Measurements from ENCODE around the gene NEDD9. TPM values are rescaled to one million over a fixed set of nuclear protein-coding genes. Genes with fewer than 3 reads are reported as not detected.
A peak's percentile ranks its signal among the peaks of the same experiment; 100 is the strongest.

NEDD9 gene
- total and polyA plus RNA-seq, 2 of the 4 experiments (the other 2 are of a cell fraction): 7.6 to 16.5 TPM

DNA sequence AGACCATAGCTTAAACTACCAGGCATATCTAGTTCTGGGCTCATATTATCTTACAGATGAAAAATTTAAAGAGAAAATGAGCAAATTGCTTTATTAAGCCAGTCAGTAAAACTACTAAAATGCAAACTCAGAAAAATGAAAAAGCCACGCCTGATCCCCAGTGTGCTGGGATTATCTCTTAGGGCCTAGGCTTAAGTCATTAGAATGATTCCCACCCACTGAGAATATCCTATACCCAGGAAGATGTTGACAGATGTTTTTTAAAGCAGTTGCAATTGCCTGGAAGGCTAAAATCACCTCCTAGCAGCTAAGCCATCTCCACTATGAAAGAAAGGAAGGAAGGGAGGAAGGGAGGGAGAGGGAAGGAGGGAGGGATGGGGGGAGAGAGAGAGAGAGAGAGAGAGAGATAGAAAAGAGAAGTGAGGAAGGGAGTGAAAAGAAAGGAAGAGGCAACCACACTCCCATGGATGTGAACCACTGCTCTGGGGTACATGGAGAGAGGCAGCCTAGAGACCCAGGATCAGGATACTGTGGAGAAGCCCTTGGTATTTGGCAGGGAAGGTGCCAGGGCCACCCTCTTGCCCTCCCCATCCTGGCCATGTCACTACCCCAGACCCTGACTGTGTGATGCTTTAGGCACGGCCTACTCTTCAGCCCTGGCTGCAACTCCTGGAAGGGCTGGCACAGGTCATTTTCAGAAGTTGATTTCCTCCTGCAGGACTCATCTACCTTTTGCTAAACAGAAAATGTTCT is 21.9 kb downstream of the NEDD9 start:
- H3K4me1 ChIP-seq (ENCODE audit: control insufficient read depth, insufficient read depth, low read length): peaks cover 24% of the 10 kb centered on the region
- ChIA-PET CTCF (no interaction called here), POLR2A (ENCODE audit: unreplicated experiment) (no interaction called here)
- BruUV-seq (replicated peaks): no TSS peak
- H3K9ac ChIP-seq (ENCODE audit: low read depth, low read length): no peak overlapping the region
- peaks cover 14 to 66% of the 10 kb centered on the region in 2 experiments for H3K79me1 ChIP-seq (ENCODE audit: low read depth in 1 of 2, low read length in 2 of 2)
- H4K91ac ChIP-seq (ENCODE audit: insufficient read depth, low read depth, low read length): peak overlapping the region; percentile 19; the same call in 1 of the 2 replicates
- dilution Hi-C loops (cut with HindIII; ENCODE audit: low sequenced_read_pairs, unreplicated experiment) (no loop called here), intact Hi-C loops (cut with micrococcal nuclease) (no loop called here), in situ Hi-C loops (cut with MboI; ENCODE audit: low sequenced_read_pairs) (no loop called here)
- H2BK120ac ChIP-seq (ENCODE audit: low read depth, low read length): peak overlapping the region; percentile 41; the same call in 1 of the 2 replicates
- no peak overlapping the region for H4K5ac ChIP-seq (ENCODE audit: low read depth, low read length)
- H2BK5ac ChIP-seq (ENCODE audit: low read depth, low read length, poor library complexity, severe bottlenecking): peak overlapping the region; percentile 15
- H2AK9ac ChIP-seq (replicated peaks; ENCODE audit: low read depth, low read length, poor library complexity): no peak overlapping the region
- H3K23ac ChIP-seq (ENCODE audit: low read depth, low read length): peak overlapping the region; percentile 5; the same call in 1 of the 2 replicates
- H3K27ac ChIP-seq (ENCODE audit: insufficient read depth, low read length): no peak overlapping the region
- H3K4me2 ChIP-seq (ENCODE audit: low read depth, low read length): no peak overlapping the region
- no peaks in the 10 kb centered on the region for H3K27me3 ChIP-seq (ENCODE audit: control insufficient read depth, insufficient read depth, low read length)
- H3K14ac ChIP-seq (replicated peaks; ENCODE audit: low read depth, low read length): no peak overlapping the region; the same call in 1 of the 2 replicates
- no peak overlapping the region for H3K4me3 ChIP-seq (ENCODE audit: insufficient read depth, low read depth, low read length)
- H2AK5ac ChIP-seq (ENCODE audit: low read depth, low read length): peak overlapping the region; percentile 48; the same call in 1 of the 2 replicates
- no peak for ATAC-seq (ENCODE audit: low read depth)
- peak overlapping the region; percentile 71 for H3K4ac ChIP-seq (ENCODE audit: low read depth, low read length)
- H3K9me1 ChIP-seq (ENCODE audit: insufficient read depth, low read length): peaks cover 29% of the 10 kb centered on the region
- H2AFZ ChIP-seq (replicated peaks; ENCODE audit: low read length, poor library complexity): no peak overlapping the region
- no peak for DNase-seq
- no peak overlapping the region for H3K18ac ChIP-seq (ENCODE audit: low read depth, low read length)
- H4K8ac ChIP-seq (ENCODE audit: low read depth in 2 of 2, low read length in 2 of 2): peak overlapping the region in 1 of 2 experiments; percentile 46; a peak in 2 of 4 replicates
- H2BK20ac ChIP-seq (ENCODE audit: low read depth, low read length): peak overlapping the region; percentile 35; the same call in 1 of the 2 replicates
- H3K9me3 ChIP-seq (ENCODE audit: control insufficient read depth, insufficient read depth, low read length): no peaks in the 10 kb centered on the region
- H3K36me3 ChIP-seq (ENCODE audit: control insufficient read depth, insufficient read depth, low read length): peaks cover 3% of the 10 kb centered on the region; the same call in 1 of the 2 replicates
- H2BK15ac ChIP-seq (ENCODE audit: low read depth, low read length): peak overlapping the region; percentile 32; the same call in 1 of the 3 replicates
- WGBS, 2 experiments (ENCODE audit: extremely low coverage in 2 of 2, insufficient read length in 1 of 2): 100% methylated on average over 1 of the region's 2 CpGs; no CpG with 5 or more reads in 1 of the 2 experiments
- no peak overlapping the region for H3K56ac ChIP-seq (ENCODE audit: extremely low read depth, insufficient read depth, low read length)
- peaks cover 5% of the 10 kb centered on the region; the same call in 1 of the 2 replicates for H4K20me1 ChIP-seq (ENCODE audit: insufficient read depth, low read length)
- TF ChIP-seq CEBPB (IDR thresholded peaks at IDR 0.05; ENCODE audit: low read depth, low read length) (no peak), RFX5 (IDR thresholded peaks at IDR 0.05; ENCODE audit: low read depth, low read length) (no peak), BHLHE40 (IDR thresholded peaks at IDR 0.05; ENCODE audit: low read depth, low read length) (no peak), NFE2L2 (IDR thresholded peaks at IDR 0.05; ENCODE audit: low read depth, low read length) (no peak), RAD21 (IDR thresholded peaks at IDR 0.05; ENCODE audit: low read length) (no peak), MXI1 (IDR thresholded peaks at IDR 0.05; ENCODE audit: borderline replicate concordance, low read depth, low read length) (no peak), ELK1 (IDR thresholded peaks at IDR 0.05; ENCODE audit: borderline replicate concordance, low read depth, low read length) (no peak), MAZ (IDR thresholded peaks at IDR 0.05; ENCODE audit: borderline replicate concordance, low read depth, low read length) (no peak), SMC3 (IDR thresholded peaks at IDR 0.05; ENCODE audit: low read depth, low read length) (no peak), MAFK (IDR thresholded peaks at IDR 0.05; ENCODE audit: low read depth, low read length) (no peak), POLR2A (IDR thresholded peaks at IDR 0.05; ENCODE audit: low read depth, low read length) (no peak), FOS (IDR thresholded peaks at IDR 0.05; ENCODE audit: low read depth, low read length) (no peak), CHD1 (IDR thresholded peaks at IDR 0.05; ENCODE audit: low read depth, low read length) (no peak)
- TF ChIP-seq, protein P1, sequence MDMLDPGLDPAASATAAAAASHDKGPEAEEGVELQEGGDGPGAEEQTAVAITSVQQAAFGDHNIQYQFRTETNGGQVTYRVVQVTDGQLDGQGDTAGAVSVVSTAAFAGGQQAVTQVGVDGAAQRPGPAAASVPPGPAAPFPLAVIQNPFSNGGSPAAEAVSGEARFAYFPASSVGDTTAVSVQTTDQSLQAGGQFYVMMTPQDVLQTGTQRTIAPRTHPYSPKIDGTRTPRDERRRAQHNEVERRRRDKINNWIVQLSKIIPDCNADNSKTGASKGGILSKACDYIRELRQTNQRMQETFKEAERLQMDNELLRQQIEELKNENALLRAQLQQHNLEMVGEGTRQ (IDR thresholded peaks at IDR 0.05; ENCODE audit: low read depth, low read length): no peak
- TF ChIP-seq, protein P2, sequence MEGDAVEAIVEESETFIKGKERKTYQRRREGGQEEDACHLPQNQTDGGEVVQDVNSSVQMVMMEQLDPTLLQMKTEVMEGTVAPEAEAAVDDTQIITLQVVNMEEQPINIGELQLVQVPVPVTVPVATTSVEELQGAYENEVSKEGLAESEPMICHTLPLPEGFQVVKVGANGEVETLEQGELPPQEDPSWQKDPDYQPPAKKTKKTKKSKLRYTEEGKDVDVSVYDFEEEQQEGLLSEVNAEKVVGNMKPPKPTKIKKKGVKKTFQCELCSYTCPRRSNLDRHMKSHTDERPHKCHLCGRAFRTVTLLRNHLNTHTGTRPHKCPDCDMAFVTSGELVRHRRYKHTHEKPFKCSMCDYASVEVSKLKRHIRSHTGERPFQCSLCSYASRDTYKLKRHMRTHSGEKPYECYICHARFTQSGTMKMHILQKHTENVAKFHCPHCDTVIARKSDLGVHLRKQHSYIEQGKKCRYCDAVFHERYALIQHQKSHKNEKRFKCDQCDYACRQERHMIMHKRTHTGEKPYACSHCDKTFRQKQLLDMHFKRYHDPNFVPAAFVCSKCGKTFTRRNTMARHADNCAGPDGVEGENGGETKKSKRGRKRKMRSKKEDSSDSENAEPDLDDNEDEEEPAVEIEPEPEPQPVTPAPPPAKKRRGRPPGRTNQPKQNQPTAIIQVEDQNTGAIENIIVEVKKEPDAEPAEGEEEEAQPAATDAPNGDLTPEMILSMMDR (conservative IDR thresholded peaks at IDR 0.05; ENCODE audit: low read depth, low read length): no peak

Measured in IMR-90 (cell line).